ENCODE results near the gene SF1.
A peak's percentile ranks its signal among the peaks of the same experiment; 100 is the strongest.

SF1 gene

DNA sequence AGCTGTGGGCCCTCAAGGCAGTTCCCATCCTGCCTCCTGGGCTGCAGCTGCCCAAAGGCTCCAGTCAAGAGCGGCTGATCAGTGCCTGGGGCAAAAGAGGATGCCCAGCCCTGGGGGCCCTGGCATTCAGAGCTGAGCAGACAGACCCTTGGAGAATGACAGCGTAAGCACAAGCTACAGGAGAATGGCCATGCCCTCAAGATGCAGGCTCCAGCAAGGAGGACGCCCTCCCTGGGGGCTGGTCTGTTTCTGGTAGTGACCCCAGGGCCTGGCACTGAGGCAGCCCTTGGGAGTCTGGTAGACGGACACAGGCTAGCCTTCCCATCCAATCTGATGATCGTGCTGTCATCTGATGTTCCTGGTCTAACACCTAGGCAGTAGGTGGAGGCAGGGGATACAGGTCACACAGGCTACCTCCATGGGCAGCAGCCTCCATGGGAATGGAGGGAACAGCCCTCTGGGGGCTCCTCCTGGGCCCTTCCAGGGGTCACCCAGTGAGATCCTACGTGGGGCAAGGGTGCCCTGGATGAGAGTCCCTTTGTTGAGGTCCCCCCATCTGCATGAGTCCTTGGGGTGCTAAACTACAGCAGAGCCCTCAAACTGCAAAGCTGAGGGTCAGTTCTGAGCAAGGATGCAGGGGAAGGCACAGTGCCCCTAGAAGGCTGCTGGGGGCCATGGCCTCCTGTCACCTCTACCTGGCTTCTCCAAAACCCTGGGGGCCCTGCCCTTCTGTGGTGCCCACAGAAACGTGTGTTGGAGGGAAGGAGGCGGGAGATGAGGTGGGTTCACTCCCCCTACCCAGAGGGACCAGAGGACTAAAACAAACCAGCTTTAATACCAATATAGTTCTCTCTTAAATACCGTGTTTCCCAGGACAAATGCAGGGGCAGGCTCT lies 10.2 kb upstream of the SF1 start:
- no peak for DNase-seq (ENCODE audit: low read depth)
- no peak overlapping the region for H3K4me3 ChIP-seq (ENCODE audit: low read depth, low read length)
- TF ChIP-seq, protein P1, sequence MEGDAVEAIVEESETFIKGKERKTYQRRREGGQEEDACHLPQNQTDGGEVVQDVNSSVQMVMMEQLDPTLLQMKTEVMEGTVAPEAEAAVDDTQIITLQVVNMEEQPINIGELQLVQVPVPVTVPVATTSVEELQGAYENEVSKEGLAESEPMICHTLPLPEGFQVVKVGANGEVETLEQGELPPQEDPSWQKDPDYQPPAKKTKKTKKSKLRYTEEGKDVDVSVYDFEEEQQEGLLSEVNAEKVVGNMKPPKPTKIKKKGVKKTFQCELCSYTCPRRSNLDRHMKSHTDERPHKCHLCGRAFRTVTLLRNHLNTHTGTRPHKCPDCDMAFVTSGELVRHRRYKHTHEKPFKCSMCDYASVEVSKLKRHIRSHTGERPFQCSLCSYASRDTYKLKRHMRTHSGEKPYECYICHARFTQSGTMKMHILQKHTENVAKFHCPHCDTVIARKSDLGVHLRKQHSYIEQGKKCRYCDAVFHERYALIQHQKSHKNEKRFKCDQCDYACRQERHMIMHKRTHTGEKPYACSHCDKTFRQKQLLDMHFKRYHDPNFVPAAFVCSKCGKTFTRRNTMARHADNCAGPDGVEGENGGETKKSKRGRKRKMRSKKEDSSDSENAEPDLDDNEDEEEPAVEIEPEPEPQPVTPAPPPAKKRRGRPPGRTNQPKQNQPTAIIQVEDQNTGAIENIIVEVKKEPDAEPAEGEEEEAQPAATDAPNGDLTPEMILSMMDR (IDR thresholded peaks at IDR 0.05; ENCODE audit: insufficient read depth, low read depth, low read length, missing control alignments): no peak

DNA sequence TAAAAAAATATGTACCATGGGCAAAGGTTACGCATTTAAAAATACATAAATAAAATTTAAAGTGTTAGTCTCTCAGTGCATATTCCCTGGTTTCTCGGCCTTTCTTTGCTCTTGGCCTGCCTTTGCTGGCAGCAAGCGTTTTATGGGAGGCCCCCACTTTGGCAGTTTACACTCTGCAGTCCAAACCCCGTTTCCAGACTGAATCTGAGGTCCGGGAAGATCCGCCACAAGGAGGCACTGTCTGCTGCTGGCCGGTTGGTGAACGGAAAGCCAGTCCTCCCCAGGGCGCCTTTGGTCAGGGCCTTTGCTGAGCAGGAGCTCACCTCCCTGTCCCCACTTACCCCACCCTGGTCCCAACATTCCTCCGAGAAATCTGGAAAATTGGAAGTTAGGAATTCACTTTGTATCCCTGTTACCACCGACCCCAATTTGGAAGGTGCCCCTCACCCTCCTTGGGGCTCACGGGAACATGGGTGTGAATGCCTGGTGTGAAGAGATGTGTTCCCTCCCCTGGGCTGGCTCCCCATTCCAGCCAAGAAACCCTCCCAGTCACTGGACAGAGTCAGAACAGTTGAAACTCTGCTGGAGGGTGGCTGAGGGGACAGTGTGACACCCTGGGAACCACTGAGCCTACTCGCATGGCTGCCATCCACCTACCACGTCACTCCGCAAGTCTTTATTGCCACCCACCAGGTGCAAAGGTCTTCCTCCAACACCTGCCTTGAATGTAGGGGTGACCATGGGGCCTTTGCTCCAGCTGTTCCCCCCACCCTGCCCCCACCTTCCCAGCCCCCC lies 9.4 kb upstream of the SF1 start:
- DNase-seq (ENCODE audit: low read depth): peak; percentile 76
- TF ChIP-seq, protein P1 (IDR thresholded peaks at IDR 0.05; ENCODE audit: insufficient read depth, low read depth, low read length, missing control alignments): peak; percentile 77
- no peak overlapping the region for H3K4me3 ChIP-seq (ENCODE audit: low read depth, low read length)

DNA sequence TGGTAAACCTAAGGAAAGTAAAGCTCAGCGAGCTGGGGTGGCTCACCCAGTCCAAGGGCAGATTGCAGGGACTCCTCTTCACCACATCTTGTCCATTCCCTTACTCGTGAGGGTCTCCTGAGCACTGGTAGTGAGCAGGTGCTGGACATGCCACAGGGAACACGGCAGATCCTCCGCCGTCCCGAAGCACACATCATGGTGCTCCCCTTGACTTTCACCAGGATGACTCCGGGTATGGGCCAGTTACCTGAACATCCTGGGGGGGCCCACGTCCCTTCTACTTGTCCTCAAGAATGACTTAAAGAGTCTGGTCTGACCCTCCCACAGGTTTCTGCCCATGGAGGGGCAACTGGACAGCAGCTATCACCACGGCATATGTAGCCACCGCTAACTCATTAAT lies 8.0 kb upstream of the SF1 start:
- TF ChIP-seq, protein P1 (IDR thresholded peaks at IDR 0.05; ENCODE audit: insufficient read depth, low read depth, low read length, missing control alignments): no peak
- no peak for DNase-seq (ENCODE audit: low read depth)

DNA sequence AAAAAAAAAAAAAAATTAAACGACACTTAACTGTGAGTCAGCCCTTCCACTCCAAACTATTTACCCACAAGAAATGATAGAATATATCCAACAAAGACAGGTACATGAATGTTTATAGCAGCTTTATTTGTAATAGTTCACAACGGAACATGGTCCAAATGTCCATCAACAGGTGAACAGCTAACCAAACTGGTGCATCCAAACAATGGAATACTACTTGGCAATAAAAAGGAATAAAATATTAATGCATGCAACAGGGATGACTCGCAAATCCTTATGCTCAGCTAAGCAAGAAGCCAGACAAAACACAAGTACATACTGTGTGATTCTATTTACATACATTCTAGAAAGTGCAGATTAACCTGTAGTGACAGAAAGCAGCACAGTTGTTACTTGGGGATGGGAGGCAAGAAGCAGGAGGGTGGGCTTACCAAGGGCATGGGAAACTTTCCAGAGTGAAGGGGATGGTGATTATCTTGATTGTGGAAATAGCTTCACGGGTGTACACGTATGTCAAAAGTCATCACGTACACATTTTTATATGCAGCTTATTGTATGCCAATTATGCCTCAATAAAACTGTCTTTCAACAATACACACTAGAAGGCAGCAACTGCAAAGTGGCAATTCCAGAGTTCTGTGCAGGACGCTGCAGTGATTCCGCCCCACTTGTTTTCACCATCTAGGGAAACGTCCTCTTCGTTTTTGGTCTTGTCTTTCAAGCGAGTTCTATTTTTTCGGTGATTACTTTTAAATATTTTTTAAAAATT lies 6.7 kb upstream of the SF1 start:
- TF ChIP-seq, protein P1 (IDR thresholded peaks at IDR 0.05; ENCODE audit: insufficient read depth, low read depth, low read length, missing control alignments): no peak
- DNase-seq (ENCODE audit: low read depth): no peak
- no peak overlapping the region for H3K4me3 ChIP-seq (ENCODE audit: low read depth, low read length)

More for the DNA sequence above, 8.0 kb upstream of the SF1 start:
- H3K4me3 ChIP-seq (ENCODE audit: low read depth, low read length): no peak overlapping the region

DNA sequence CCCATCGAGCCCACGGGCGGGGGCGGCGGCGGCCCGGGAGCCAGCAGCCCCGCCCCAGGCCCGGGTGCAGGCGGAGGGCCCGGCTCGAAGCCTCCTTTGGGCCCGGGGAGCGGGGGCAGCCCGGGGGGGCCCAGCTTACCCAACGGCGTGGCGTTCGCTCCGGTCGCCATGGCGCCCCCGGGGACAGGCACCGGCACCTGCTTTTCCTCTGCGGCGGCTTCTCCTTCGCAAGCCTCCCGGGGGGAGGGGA lies 194 bp downstream of the SF1 start:
- peak overlapping the region; percentile 86 for H3K4me3 ChIP-seq (ENCODE audit: low read depth, low read length)
- TF ChIP-seq, protein P1 (IDR thresholded peaks at IDR 0.05; ENCODE audit: insufficient read depth, low read depth, low read length, missing control alignments): no peak
- no peak for DNase-seq (ENCODE audit: low read depth)

DNA sequence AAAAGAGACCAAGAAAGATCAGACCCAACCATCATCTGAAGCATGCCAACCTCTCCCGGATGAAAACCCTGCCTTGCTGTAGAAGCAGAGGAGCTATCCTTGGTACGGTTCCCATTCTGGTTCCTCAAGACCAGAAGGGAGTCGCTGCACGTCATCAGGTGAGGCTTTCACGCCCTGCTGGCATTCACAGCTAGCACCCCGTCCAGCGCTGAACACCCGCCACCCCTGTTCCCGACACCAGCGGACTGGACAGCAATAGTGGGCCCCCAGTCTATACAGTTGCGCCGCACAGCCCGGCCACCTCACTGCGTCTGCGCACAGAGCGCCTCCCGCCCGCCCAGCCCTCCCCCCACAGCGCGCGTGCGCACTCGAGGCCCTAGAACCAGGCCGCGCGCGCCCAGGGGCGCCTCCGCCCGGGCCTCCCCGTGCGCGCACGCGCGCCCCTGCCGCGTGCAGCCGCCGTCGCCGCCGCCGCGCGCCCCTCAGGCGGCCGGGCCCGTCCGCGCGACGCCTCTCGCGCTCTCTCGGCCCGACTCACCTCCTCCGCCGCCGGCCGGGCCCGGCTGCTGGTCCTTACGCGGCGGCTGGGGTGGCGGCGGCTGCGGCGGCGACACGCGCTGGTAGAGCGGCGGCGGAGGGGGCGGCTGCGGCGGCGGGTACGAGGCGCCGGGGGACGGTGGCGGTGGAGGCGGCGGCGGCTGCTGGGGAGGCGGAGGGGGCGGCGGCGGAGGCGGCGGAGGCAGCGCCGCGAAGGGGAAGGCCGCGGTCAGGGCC lies 706 bp downstream of the SF1 start:
- peak overlapping the region; percentile 95 for H3K4me3 ChIP-seq (ENCODE audit: low read depth, low read length)
- TF ChIP-seq, protein P1 (IDR thresholded peaks at IDR 0.05; ENCODE audit: insufficient read depth, low read depth, low read length, missing control alignments): no peak
- DNase-seq (ENCODE audit: low read depth): peak; percentile 91
